Uterus (tissue), 2 donors: ENCODE measurements around the gene KIF9.

Experiments
- POLR2A ChIP-seq, 2 donors: fragments of 450-650 bp; IDR thresholded peaks; one replicate each; pipeline ENCODE4 v1.6.1; 2016; ENCODE audit warnings: antibody characterized with exemption in 2 of 2, mild to moderate bottlenecking in 1 of 2, moderate library complexity in 1 of 2
- TF ChIP-seq, protein P1 (sequence below), 4 experiments: fragments of 200-600 bp in 2 of 4; fragments of 450-650 bp in 2 of 4; sonication (generic) in 2 of 4; IDR thresholded peaks; one replicate each; pipeline ENCODE4 v1.5.1; 2016 to 2019; ENCODE audit warnings: antibody characterized with exemption in 4 of 4, mild to moderate bottlenecking in 2 of 4, moderate library complexity in 1 of 4

DNA sequence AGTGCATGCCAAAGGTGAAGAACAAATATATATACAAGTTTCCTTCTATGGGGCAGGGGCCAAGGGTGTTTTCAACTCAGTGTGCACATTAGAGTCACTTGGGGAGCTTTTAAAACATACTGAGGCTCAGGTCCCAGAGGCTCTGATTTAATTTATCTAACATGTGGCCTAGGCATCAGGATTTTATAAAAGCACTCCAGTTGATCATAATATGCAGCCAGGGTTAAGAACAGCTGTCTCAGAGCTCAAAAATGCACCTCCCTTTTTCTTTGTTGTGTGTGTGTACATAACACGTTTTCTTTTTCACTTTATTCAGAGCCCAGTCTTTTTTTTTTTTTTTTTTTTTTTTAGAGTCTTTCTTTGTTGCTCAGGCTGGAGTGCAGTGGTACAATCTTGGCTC is 60.8 kb downstream of the KIF9 start:
- TF ChIP-seq, protein P1, sequence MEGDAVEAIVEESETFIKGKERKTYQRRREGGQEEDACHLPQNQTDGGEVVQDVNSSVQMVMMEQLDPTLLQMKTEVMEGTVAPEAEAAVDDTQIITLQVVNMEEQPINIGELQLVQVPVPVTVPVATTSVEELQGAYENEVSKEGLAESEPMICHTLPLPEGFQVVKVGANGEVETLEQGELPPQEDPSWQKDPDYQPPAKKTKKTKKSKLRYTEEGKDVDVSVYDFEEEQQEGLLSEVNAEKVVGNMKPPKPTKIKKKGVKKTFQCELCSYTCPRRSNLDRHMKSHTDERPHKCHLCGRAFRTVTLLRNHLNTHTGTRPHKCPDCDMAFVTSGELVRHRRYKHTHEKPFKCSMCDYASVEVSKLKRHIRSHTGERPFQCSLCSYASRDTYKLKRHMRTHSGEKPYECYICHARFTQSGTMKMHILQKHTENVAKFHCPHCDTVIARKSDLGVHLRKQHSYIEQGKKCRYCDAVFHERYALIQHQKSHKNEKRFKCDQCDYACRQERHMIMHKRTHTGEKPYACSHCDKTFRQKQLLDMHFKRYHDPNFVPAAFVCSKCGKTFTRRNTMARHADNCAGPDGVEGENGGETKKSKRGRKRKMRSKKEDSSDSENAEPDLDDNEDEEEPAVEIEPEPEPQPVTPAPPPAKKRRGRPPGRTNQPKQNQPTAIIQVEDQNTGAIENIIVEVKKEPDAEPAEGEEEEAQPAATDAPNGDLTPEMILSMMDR (IDR thresholded peaks at IDR 0.05) = no peak
- TF ChIP-seq POLR2A (IDR thresholded peaks at IDR 0.05) = no peak
